Tongue (tissue), 2 donors: ENCODE data around the gene HIVEP1. TPM values are rescaled to one million over a fixed set of nuclear protein-coding genes. Genes with fewer than 3 reads are reported as not detected.
A peak's percentile ranks its signal among the peaks of the same experiment; 100 is the strongest.

ENCODE experiments used
- DNase-seq: peaks from one replicate; pipeline ENCODE4 v3.0.0-alpha.2; 2015
- total RNA-seq: library from RNA; depleted of rRNA; stranded (reverse); fragments of >200 nt; gene quantifications from one replicate; pipeline ENCODE4 v1.2.3, GENCODE V29; 2014

HIVEP1 gene
- total RNA-seq, result 28.2 TPM

DNA sequence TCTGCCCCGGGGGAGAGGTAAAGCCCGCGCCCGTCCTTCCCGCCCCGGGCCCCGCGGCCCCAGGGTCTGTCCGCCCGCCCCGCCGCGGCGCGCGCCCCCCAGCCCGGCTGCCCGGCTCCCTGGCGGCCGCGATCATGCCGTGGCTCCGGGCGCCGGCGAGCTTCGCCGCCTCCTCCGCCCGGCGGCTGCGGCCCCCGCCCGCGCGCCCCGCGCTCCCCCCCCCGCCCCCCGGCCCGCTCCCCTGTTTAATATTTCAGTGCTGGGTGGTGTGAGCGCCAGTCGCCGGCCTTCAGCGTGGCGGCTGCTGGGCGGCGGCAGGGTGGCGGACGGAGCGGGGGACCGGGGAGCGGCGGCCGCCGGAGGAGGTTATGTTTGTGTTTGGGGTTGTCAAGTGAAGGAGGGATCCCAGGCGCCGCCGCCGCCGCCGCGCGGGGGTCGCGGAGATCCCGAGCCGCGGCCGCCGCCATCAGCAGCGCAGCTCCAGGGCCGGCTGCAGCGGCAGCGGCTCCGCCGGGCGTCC is at the start of gene HIVEP1:
Gene HIVEP1, plus strand, starts transcription at position 275 of the 520 bp plus-strand sequence. CDS start 3,317 bp downstream, outside the sequence.
- DNase-seq, result peak; percentile 55

DNA sequence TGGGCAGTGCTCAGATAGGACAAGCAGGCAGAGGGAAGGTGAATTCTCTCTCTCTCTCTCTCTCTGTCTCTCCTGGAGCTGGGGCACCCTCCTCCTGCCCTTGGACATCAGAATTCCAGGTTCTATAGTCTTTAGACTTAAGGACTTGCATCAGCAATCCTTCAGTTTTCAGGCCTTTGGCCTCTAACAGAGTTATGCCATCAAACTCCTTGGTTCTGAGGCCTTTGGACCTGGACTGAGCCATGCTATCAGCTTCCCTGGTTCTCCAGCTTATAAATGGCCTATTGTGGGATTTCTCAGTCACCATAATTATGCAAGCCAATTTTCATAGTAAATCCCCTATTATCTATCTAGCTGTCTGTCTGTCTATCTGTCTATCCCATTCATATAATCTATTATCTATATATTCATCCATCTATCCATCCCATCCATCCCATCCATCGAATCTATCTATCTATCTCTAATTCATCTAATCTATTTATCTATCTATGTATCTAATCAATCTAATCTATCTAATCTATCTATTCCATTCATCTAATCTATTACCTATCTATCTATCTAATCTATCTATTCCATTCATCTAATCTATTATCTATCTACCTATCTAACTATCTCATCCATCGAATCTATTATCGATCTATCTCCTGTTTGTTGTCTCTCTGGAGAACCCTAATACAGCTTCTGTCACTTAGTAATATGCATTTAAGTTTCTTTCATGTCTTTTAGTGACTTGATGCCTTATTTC is 48.2 kb upstream of the HIVEP1 start:
- DNase-seq, result no peak

DNA sequence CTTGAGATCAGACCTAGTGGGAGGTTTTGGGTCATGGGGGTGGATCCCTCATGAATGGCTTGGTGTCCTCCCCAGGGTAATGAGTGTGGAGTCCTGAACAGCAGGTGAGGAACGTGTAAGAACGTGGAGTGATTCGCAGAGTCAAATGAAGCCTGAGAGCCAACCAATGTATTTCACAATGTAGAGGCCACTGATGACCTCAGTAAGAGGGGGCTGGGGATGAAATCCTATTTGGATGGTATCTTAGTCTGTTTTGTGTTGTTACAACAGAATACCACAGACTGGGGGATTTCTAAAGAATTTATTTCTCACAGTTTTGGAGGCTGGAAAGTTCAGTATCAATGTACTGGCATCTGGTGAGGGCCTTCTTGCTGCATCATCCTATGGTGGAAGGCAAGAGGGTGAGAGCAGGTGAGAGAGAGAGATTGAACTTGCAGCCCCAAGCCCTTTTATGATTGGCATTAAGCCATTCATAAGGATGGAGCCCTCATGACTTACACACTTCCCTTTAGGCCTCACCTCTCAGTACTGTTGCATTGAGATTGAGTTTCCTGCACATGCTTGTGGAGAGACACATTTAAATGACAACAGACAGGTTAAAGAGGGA is 47.3 kb upstream of the HIVEP1 start:
- no peak for DNase-seq

DNA sequence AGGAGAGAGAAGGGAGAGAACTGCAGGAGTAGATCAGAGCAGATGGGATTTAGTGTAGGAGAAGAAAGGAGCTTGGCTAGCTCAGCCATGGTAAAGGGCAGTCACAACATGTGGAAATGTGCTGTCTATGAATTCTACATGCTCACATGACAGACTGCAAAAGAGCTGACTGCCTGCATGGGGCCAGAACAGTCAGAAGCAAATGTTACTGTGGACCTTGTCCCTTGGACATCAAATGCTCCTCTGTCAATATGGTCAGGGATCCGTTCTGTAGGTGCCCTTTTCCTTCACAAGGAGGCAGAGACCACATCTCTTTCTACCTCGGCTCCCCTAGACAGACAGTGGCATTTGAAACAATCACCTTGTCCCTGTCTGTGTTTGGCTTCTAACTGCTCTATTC is 46.6 kb upstream of the HIVEP1 start:
- no peak for DNase-seq

DNA sequence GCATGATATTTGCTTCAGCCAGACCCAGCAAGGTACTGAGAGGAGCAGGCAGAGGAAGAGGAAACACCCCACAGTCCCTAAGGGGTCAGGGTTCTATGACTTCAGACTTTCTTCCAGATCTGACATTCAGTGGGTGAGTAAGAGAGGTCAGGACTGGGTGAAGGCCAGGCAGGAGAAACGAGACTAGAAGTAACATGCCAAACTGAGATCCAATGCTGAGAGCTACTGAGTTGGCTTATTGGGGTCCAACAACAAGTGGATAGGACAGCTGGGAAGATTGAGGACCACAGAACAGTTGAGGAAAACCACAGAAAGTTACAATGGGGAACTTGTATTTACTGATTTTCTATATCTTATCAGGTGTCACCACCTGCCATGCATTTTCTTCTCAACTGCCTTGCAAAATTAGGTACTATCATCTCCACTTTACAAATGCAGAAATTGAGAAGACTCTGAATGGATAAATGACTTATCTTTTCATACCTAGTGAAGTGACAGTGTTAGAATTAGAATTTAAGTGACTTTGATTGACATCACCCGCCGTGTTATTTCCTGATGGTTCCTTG is 43.8 kb upstream of the HIVEP1 start:
- no peak for DNase-seq

DNA sequence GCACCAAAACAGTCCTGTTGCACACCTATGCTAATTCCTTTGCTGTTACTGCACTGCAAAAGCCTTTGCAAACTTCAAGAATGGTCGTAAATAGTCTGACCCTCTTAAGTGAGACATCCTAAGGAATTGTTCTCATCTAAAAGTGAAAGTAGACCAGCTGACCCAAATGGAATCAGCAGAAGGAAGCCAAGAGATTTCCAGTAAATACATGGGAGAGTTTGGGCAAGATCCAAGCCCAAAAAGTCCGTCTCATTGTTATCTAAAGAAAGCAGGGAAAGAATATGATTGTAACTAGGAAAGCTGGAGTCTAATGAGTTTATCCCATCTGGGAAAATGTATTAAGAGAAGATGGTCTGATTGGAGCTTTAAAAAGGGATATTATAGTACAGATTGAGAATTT is 43.0 kb upstream of the HIVEP1 start:
- peak; percentile 15 for DNase-seq

DNA sequence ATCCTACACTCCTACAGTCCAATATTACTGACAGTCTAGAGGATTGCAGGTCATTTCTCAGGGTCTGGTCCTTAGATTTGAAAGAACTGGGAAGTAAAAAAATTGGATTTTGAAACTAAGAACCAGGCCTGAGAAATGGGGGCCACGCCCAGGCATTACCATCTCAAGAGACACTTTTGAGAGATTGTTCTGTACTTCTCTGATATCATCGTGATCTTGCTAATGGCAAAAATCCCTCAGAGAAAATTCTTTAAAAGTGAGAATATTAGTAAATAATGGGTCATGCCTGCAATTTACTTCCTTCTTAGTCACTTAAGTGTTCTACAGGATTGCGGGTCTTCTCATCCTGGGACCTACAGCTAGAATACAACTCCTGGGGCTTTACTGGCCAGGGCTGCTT is 42.0 kb upstream of the HIVEP1 start:
- DNase-seq, result no peak

DNA sequence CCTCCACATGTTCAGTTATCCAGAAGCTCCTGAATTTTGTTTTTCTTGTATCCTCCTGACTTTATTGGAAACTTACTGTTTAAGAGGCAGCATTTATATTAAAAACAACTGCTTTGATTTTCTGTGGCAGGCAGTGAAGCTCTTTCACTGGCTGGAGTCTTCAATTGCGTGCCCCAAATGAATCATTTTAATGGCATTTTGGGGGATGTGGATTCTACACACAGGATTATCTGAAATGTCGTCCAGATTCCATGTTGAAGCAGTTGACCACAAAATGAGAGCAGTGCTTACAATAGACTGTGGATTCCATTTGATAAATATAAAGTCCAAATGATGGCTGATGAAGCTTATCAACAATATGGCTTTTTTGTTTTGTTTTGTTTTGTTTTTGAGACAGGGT is 41.0 kb upstream of the HIVEP1 start:
- no peak for DNase-seq

DNA sequence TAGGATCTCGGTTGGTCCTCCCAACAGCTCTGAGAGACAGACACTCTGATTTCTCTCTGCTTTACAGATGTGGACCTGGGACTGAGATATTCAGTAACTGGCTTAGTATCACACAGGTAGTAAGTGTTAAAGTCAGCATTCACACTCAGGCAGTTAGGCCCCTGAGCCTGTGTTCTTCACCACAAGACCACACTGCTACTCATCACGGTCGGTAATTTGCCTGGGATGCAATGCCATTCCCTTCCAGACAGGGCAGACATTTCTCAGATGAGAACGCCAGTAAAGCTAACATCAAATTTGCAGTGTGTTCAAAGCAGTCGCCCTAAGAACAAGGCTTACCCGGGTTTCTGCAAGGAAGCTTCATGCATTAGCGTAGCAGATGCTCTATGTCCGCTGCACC is 39.8 kb upstream of the HIVEP1 start:
- no peak for DNase-seq

DNA sequence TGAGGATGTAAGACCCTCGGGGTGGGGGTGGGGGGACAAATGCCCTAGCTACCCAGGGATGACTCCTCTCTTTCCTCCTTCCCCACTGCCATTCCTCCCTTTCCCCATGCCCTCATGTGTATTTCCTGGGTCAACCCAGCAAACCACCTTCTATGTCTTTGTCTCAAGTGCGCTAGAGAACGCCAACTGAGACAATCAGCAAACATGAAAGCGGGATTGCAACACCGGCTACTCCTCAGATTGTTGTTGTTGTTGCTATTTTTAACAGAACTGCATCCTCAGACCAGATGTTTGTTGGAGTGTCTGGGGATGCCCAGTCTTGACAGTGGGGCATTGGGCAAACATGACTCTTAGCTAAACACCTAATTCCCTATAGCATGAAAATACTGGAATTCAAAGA is 39.3 kb upstream of the HIVEP1 start:
- DNase-seq, result no peak

DNA sequence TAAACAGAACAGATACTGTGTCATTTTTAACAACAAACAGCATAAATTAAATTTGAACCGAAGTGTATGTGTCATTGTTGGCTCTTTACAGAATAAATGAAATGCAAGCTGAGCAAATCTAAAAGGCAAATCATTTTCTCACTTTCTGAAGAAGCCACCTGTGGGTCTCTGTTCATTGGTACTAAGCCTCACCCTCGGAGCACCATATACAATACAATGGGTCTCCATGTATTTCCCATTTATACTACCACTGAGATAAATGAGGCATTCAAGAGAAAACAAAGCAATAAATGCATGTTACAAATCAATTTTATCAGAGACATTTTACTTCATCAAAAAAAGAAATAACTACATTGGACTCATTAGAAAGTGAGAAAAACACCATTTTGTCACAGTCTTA is 38.9 kb upstream of the HIVEP1 start:
- no peak for DNase-seq

DNA sequence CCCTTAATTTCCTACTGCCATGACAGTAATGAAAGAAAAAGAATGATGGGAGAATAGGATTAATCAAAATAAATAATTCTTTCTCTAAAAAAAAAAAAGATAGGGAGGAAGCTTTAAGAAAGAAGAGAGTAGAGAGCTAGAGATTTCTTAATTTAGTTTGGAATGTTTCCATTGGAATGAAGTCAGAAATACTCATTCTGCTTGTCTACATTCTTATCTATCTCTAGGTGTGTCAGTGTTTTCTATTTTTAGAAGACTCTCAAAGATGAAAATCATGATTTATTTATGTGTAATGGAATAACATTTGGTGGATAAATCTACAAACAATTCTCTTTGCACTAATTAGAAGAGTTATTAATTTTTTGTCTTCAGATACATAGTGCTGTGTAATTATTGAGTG is 38.0 kb upstream of the HIVEP1 start:
- DNase-seq, result no peak

DNA sequence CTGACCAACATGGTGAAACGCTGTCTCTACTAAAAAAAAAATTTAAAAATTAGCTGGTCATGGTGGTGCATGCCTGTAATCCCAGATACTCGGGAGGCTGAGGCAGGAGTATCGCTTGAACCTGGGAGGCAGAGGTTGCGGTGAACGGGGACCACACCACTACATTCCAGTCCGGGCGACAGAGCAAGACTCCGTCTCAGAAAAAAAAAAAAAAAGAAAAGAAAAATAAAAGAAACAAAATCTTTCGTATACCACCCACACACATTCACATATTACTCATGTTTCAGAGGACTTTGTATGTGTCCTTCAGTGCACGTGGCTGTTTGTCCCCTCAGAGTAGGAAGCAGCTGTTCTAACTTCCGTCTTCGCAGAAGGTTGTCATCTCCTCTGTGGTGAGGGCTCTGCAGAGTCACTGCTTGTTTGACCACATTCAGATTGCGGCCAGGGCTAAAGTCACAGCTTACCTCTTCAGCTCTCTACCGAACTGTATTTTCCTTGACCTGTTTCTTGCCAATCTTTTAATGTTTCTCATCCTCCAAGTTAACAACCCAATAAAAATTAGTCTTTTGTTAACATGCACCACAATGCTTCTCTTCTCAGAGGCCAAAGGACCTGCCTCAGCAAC is 36.6 kb upstream of the HIVEP1 start:
- peak; percentile 33 for DNase-seq

DNA sequence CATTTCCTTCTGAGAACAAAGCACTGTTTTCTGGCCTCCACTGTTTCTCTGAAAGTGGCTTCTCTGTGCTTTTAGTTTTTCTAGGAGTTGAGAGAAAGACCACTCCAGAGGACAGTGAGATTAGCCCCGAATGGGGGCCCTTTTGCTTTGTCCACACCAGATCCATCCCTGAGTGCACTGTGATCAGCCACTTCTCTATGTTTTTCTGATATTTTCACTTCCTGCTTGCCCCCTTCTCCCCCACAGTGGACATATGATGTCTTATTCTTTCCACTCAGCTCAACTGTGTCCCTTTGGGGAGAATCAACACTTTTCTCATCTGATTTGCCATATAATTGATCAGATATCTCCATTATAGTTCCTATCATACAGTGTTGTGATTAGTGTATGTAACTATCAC is 35.6 kb upstream of the HIVEP1 start:
- no peak for DNase-seq

DNA sequence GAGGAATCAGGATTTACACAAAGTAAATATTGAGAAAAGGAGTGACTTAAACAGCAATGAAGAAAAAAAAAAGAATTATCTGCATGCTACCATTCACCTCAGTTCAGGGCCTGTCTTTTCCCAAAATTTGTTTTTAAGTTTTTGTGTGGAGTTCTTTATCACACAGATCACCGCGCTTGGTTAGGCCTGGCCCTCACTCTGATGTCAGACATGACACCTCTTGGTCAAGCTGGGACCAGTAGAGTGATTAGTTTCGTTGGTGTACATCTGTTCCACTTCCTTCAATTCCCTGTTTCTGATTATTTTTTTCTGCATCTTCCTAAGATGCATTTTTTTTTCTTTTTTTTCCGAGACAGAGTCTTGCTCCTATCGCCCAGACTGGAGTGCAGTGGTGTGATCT is 34.9 kb upstream of the HIVEP1 start:
- DNase-seq, result no peak

DNA sequence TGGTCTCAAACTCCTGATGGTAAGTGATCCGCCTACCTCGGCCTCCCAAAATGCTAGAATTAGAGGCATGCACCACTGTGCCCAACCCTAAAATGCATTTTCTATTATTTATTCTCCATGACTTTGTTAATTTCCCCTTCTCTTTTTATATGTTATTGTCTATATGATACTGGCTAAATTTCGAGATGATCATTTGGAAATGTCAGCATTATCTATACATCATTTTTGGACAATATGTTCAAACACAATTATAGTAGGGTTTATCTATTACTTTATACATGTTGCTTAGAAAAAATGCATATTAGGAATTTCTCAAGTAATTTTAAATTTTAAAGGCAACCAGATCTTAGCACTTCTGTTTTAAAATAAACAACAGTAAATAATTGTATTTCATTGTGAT is 34.4 kb upstream of the HIVEP1 start:
- no peak for DNase-seq

DNA sequence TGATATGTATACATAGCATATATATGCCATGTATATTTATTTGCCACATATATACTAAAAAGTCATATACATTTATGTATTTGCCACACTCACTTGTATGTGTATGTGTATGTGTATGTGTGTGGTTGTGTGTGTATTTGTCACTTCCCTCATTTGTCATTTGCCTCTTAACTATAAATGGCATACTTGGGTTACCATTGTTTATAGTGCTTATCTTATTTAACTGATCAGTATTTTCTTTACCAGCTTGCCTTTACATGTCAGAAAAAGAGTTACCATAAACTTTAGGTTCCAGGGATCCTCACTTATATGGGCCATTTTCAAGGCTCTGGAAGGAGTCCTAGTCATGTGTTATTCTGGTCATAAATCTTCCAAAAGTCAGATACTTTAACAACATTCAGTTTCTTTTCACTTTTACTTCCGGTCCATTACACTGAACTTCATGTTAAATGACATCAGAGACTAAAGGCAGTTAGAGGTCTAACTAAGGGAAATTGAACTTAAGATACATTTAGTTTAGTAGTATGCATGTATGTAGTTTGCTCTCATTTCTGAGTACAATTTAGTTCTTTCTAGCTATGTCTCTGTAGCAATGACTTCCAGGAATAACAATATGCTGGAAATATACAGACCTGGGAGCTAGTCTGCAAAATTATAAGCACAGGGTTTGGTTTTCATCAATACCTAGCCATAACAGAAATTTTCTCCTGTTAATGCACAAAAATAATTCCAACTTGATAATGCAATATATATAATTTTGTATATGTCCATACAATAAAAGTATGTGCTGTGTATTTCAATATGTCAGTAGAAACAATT is 33.7 kb upstream of the HIVEP1 start:
- no peak for DNase-seq

DNA sequence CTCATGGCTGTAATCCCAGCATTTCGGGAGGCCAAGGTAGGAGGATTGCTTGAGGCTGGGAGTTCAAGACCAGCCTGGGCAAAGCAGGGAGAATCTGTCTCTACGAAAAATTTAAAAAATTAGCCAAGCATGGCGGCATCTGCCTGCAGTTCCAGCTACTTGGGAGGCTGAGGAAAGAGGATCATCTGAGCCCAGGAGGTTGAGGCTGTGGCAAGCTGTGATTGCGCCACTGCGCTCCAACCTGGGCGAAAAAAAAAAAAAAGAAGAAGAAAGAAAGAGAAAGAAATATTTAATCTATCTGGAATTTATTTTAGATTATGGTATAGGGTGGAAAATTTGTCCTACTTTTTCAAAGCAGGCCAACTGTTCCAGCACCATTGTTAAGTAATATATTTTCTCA is 32.2 kb upstream of the HIVEP1 start:
- no peak for DNase-seq

DNA sequence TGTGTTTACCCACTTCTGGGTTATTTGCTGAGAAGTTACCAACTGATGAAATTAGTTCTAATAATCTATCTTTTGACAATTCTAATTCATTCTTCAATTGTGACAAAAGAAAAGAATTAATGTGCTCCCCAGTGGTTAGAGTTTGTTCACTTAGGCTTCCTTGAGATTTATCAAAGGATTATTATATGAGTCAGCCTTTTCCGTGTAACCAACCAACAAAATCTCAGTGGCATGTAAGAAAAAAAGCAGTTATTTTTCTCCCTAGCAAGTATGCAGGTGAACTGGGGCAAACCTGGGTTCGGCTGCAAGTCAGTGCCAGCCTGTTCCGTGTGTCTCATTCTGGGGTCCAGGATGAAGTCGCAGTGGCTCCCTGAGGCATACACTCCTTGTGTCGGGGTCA is 28.8 kb upstream of the HIVEP1 start:
- no peak for DNase-seq

DNA sequence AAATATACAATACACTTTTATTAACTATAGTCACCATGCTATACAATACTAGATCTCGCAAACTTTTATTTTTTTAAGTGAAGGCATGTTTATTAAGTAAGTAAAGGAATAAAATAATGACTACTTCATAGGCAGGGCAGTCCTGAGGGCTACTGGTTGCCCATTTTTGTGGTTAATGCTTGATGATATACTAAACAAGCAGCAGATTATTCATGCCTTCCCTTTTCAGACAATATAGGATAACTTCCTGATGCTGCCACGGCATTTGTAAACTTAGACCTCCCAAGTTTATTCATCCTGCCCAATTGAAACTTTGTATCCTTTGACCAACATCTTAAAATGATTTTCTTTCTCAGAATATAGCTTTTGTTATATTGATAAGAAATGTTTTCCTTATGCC is 24.7 kb upstream of the HIVEP1 start:
- DNase-seq, result no peak

DNA sequence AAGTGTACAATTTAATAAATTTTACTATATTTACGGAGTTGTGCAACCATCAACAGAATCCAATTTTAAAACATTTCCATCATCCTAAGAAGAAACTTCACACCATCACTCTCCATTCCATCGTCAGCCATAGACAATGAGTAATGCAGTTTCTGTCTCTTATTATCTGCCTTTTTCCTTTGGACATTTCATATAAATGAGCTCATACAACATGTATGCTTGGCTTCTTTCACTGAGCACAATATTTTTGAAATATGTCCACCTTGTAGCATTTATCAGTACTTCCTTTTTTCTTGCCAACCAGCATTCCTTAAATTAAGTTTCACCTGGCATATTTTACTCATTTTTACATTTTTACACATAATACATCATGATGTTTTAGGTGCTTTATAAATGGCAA is 22.7 kb upstream of the HIVEP1 start:
- DNase-seq, result no peak

DNA sequence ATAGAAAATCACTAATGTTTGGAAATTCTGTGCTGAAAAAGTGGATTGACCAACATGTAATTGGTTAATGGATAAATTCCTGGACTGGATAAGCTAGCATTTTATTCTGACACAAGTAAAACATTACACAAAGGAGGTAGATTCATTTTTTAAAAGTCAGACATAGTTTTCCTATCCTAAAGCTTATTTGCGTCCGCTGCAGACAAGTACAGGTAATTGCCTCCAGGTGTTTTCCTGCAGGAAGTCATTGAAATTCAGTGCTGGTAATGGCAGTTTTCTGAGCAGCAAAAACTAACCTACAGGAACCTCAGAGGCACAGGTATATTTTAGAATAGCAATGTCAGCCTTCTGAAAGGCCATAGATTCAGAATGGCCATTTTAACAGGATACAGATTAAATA is 20.0 kb upstream of the HIVEP1 start:
- no peak for DNase-seq
